Mononuclear cell (primary cell): ENCODE measurements around the gene CZIB. TPM values are rescaled to one million over a fixed set of nuclear protein-coding genes. Genes with fewer than 3 reads are reported as not detected.

ENCODE experiments used
- H3K27me3 ChIP-seq: 2 replicates; pipeline ENCODE4 v1.6.0; 2011; ENCODE audit warnings: low read length, control low read depth; ENCODE audit not compliant: insufficient read depth
- H3K4me1 ChIP-seq: 2 replicates; pipeline ENCODE4 v1.5.1; 2011; ENCODE audit warnings: mild to moderate bottlenecking, low read length, control low read depth; ENCODE audit not compliant: insufficient read depth
- H3K4me3 ChIP-seq: 2 replicates; pipeline ENCODE4 v1.5.1; 2011; ENCODE audit warnings: mild to moderate bottlenecking, low read length, moderate library complexity
- H3K9me3 ChIP-seq: 2 replicates; pipeline ENCODE4 v1.5.1; 2011; ENCODE audit warnings: low read depth, mild to moderate bottlenecking, control low read depth, low read length
- total RNA-seq: library from RNA; depleted of rRNA; stranded (reverse); fragments of >200 nt; gene quantifications from one replicate; pipeline ENCODE4 v1.2.3, GENCODE V29; 2012

CZIB gene
- total RNA-seq, 1 donor, result 24.8 TPM

DNA sequence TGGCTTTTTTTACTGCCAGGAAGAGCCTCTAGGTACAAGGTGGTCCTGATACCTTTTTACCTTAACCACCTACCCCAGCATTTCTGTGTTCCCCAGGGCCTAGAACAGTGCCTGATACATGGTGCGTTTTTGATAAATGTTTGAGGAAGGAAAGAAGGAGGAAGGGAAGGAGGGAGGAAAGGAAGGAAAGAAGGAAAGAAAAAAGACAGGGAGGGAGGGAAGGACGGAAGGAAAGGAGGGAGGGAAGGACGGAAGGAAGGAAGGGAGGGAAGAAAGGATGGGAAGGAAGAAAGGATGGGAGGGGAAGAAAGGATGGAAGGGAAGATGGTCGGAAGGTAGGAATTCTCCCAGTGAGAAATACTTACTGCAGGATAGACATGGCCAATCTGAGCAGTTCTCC is 29.9 kb upstream of the CZIB start:
- H3K9me3 ChIP-seq, result no peaks in the 10 kb centered on the region
- no peak overlapping the region for H3K4me3 ChIP-seq
- no peaks in the 10 kb centered on the region for H3K4me1 ChIP-seq
- no peaks in the 10 kb centered on the region for H3K27me3 ChIP-seq

GRCh38 chr1:53249706-53250105 is 29.3 kb upstream of the CZIB start:
- no peaks in the 10 kb centered on the region for H3K4me1 ChIP-seq
- H3K4me3 ChIP-seq, result no peak overlapping the region
- no peaks in the 10 kb centered on the region for H3K27me3 ChIP-seq

DNA sequence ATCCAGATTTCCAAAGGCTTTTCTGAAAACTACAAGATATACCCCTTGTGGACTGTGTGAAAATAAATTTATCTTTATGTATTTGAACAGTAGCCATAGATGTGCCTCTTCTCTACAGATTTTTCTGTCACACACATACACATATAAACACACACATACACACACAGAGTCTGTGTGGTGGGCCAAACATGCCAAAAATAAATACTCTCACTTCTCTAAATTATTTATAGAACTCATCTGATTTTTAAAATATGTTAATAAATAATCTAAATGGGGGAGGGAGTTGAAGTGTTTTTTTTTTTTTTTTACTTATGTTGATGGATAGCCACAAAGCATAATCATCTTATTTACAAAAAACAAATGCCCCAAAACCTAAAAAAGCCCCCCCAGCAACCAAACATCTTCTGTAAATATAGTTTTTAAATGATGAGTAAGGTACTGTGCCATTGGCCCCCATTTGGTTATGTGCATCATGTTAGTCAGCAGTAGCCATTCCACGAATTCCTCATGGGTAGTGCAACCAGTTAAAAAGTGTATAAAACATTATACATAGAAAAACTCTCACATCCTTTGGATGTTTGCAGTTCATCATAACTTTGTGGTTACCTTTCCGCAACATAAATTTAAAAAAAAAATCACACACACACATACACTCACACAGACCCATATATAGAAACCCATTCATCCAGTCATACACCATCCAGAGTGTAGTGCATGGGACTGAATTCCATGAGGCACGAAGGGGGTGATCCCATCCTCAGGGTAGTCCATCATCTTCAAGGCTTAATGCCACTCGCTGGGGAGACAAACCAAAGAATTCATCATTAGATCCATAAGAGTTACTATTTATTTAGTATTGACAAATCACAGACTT is 26.1 kb upstream of the CZIB start:
- Histone ChIP-seq H3K4me3 (no peak overlapping the region), H3K4me1 (no peaks in the 10 kb centered on the region), H3K27me3 (no peaks in the 10 kb centered on the region), H3K9me3 (no peaks in the 10 kb centered on the region)

More at GRCh38 chr1:53249706-53250105, 29.3 kb upstream of the CZIB start:
- H3K9me3 ChIP-seq, result no peaks in the 10 kb centered on the region

- no peaks in the 10 kb centered on the region for H3K9me3 ChIP-seq
- H3K4me1 ChIP-seq, result peaks cover under 1% of the 10 kb centered on the region
- H3K27me3 ChIP-seq, result no peaks in the 10 kb centered on the region
- no peak overlapping the region for H3K4me3 ChIP-seq
Observed at GRCh38 chr1:53244141-53244540, 23.7 kb upstream of the CZIB start.

GRCh38 chr1:53242381-53242780 is 21.9 kb upstream of the CZIB start:
- Histone ChIP-seq H3K4me1 (peaks cover 12% of the 10 kb centered on the region), H3K9me3 (no peaks in the 10 kb centered on the region), H3K4me3 (no peak overlapping the region), H3K27me3 (no peaks in the 10 kb centered on the region)

DNA sequence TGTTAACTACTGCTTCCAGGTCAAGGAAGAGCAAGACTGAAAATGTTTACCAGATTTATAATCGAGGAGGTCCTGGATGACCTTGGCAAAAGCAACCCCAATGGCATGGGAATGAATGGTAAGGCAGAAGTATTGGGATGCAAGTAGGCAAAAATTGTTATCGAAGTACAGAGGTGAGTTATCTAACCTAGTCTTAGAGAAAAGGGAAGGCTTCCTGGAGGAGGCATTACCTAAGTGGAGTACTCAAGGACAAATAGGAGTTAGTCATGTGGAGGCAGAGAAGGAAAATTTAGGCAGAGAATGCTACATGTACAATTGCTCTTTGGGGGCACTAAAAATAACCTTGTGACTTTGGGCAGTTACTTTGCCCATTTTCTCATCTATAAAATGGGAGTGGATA is 21.4 kb upstream of the CZIB start:
- Histone ChIP-seq H3K9me3 (no peaks in the 10 kb centered on the region), H3K27me3 (no peaks in the 10 kb centered on the region), H3K4me1 (peaks cover 17% of the 10 kb centered on the region), H3K4me3 (no peak overlapping the region)

DNA sequence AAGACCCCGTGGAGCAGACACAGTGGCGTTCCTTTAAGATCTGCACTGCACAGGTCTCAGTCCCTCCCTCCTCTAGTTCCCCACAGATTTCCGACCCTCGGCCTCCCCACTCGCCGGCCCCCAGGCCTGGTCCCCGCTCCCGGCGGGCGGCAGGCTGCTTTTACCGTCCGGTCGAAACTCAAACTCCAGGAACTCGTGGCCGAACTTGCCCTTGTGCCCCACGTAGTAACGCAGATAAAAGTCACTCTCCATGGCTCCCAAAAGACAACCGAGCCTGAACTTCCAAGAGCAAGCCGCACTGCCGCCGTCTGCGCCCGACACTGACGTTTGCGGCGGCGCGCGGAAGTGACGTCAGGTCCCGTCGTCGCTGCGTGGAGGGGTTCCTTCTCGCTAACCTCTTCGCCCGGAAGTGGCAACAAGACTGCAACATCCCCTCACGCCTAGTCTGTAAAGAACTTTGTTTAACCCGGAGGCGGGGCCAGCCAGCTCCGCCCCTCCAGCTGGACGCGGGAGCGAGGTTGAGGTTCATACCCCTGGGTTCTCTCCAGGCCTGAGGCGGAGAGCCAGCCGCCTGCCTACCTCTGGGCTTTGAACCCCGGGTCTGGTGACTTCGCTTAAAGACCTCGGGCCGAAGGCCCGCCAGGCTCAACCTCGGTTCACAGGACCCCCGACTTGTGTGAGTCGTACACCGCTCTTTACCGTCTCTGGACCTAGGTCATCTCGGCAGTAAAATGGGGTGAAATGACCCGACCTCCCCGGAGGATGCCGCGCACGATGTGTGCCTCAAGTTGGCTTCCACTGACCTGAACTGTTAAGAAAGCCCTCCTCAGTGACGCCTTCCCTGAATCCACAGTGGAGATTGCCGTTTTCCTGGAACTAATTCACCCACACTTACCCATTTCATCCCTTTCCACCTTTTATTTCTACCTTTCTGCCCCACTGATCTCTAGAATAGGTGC is 18.0 kb upstream of the CZIB start, which contains the start of gene MAGOH:
TSS of gene MAGOH (minus strand) at position 322 of the 959 bp plus-strand sequence. CDS start at position 252, 70 bp downstream.
- Histone ChIP-seq H3K4me1 (peaks cover 26% of the 10 kb centered on the region), H3K27me3 (no peaks in the 10 kb centered on the region), H3K4me3 (peak within 1 kb of the TSS; percentile 78), H3K9me3 (no peaks in the 10 kb centered on the region)

GRCh38 chr1:53237638-53238037 is 17.2 kb upstream of the CZIB start:
- peak overlapping the region; percentile 78 for H3K4me3 ChIP-seq
- H3K9me3 ChIP-seq, result no peaks in the 10 kb centered on the region
- peaks cover 26% of the 10 kb centered on the region for H3K4me1 ChIP-seq
- no peaks in the 10 kb centered on the region for H3K27me3 ChIP-seq

DNA sequence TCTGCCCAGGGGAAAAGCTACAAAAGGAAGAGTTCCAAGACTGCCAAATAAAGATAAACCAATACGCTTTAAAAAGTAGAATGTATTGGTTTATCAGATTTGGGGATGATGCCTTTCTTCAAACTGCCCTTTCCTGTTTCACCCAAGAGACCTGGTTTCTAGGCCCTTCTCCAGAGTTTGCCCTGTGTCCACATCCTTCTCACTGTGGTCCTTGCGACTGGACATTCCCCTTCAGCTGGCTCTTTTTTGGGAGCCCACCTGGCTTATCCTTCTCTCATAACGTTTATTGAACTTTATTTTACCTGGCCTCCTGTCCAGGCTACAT is 490 bp upstream of the CZIB start:
- peak overlapping the region; percentile 84 for H3K4me3 ChIP-seq
- H3K27me3 ChIP-seq, result no peaks in the 10 kb centered on the region
- no peaks in the 10 kb centered on the region for H3K9me3 ChIP-seq
- peaks cover 20% of the 10 kb centered on the region for H3K4me1 ChIP-seq

GRCh38 chr1:53219711-53220110 is 723 bp downstream of the CZIB start:
- H3K4me1 ChIP-seq, result peaks cover 20% of the 10 kb centered on the region
- peak overlapping the region; percentile 84 for H3K4me3 ChIP-seq
- no peaks in the 10 kb centered on the region for H3K9me3 ChIP-seq
- no peaks in the 10 kb centered on the region for H3K27me3 ChIP-seq

DNA sequence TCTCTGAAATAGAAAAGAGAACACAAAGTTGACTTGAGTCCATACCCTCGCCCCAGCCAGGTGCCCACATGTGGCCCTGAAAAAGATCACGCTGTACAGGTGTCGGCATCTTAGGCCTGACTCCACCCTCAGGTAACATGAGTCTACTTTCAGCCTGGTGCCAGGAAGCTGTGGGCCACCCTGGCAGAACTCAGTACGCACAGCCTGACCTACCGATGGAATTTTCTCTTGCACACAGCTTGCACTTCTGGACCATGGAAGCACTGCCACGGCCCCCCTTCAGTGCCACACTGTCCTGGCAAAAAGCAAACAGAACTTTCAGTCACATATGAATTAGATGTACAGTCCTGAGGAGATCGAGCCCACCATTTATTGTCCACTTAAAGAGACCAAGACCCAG is 2.2 kb downstream of the CZIB start:
- peaks cover 20% of the 10 kb centered on the region for H3K4me1 ChIP-seq
- no peaks in the 10 kb centered on the region for H3K9me3 ChIP-seq
- no peak overlapping the region for H3K4me3 ChIP-seq
- no peaks in the 10 kb centered on the region for H3K27me3 ChIP-seq

GRCh38 chr1:53214376-53214940 is 6.0 kb downstream of the CZIB start:
- Histone ChIP-seq H3K4me3 (no peak overlapping the region), H3K27me3 (no peaks in the 10 kb centered on the region), H3K9me3 (no peaks in the 10 kb centered on the region), H3K4me1 (peaks cover 7% of the 10 kb centered on the region)

GRCh38 chr1:53210954-53211353 is 9.5 kb downstream of the CZIB start:
- no peak overlapping the region for H3K4me3 ChIP-seq
- no peaks in the 10 kb centered on the region for H3K27me3 ChIP-seq
- peaks cover 9% of the 10 kb centered on the region for H3K9me3 ChIP-seq
- H3K4me1 ChIP-seq, result no peaks in the 10 kb centered on the region

- no peaks in the 10 kb centered on the region for H3K27me3 ChIP-seq
- H3K4me1 ChIP-seq, result no peaks in the 10 kb centered on the region
- peaks cover 9% of the 10 kb centered on the region for H3K9me3 ChIP-seq
- no peak overlapping the region for H3K4me3 ChIP-seq
Observed at GRCh38 chr1:53210352-53210751, 10.1 kb downstream of the CZIB start.

- Histone ChIP-seq H3K27me3 (no peaks in the 10 kb centered on the region), H3K4me1 (no peaks in the 10 kb centered on the region), H3K9me3 (peaks cover 9% of the 10 kb centered on the region), H3K4me3 (no peak overlapping the region)
Observed at GRCh38 chr1:53207726-53208125, 12.7 kb downstream of the CZIB start.
